ENCODE results near the gene MACROD2.

MACROD2 gene

DNA sequence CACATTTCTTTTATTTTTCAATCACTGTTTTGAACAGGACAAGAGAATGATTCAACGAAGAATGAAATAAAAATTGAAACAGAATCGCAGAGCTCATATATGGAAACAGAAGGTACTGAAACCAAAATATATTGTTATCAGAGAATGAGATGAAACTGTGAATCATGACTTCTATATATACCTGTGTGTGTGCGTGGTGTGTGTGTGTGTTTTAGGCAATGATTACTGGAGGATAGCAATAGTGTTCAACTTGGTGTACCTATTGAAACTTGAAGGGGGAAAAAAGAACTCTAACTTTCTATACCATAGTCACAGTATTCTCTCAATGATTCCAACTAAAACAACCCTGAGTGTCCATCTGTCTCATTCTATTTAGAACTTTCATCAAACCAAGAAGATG, 1991.4 kb downstream of the MACROD2 start:
- POLR2A ChIA-PET, result no interaction called here
- H3K4me3 ChIP-seq (ENCODE audit: low read depth, low read length), result no peak overlapping the region

DNA sequence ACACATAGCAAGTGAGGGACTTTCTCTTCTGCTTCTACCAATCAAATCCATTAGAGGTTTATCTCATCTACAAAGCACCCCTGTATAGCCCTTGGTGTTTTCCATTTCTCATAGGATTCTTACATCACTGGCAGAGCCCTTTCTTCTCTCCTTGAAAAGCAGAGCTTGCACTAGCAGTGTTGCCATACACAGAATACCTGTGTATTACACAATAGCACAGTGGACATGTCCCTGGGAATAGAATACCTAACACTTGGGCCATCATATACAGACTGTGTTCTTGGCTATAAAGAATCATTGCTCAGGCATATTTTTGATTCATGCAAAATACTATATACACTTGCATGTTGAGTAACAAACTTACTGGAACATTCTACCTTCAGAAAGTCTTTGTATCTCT, 1996.0 kb downstream of the MACROD2 start:
- ChIA-PET POLR2A (no interaction called here), CTCF (no interaction called here)
- TF ChIP-seq, protein P1, sequence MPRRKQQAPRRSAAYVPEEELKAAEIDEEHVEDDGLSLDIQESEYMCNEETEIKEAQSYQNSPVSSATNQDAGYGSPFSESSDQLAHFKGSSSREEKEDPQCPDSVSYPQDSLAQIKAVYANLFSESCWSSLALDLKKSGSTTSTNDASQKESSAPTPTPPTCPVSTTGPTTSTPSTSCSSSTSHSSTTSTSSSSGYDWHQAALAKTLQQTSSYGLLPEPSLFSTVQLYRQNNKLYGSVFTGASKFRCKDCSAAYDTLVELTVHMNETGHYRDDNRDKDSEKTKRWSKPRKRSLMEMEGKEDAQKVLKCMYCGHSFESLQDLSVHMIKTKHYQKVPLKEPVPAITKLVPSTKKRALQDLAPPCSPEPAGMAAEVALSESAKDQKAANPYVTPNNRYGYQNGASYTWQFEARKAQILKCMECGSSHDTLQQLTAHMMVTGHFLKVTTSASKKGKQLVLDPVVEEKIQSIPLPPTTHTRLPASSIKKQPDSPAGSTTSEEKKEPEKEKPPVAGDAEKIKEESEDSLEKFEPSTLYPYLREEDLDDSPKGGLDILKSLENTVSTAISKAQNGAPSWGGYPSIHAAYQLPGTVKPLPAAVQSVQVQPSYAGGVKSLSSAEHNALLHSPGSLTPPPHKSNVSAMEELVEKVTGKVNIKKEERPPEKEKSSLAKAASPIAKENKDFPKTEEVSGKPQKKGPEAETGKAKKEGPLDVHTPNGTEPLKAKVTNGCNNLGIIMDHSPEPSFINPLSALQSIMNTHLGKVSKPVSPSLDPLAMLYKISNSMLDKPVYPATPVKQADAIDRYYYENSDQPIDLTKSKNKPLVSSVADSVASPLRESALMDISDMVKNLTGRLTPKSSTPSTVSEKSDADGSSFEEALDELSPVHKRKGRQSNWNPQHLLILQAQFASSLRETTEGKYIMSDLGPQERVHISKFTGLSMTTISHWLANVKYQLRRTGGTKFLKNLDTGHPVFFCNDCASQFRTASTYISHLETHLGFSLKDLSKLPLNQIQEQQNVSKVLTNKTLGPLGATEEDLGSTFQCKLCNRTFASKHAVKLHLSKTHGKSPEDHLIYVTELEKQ (tag by site-specific recombination; IDR thresholded peaks at IDR 0.05; ENCODE audit: borderline replicate concordance), result no peak
- TF ChIP-seq, protein P2, sequence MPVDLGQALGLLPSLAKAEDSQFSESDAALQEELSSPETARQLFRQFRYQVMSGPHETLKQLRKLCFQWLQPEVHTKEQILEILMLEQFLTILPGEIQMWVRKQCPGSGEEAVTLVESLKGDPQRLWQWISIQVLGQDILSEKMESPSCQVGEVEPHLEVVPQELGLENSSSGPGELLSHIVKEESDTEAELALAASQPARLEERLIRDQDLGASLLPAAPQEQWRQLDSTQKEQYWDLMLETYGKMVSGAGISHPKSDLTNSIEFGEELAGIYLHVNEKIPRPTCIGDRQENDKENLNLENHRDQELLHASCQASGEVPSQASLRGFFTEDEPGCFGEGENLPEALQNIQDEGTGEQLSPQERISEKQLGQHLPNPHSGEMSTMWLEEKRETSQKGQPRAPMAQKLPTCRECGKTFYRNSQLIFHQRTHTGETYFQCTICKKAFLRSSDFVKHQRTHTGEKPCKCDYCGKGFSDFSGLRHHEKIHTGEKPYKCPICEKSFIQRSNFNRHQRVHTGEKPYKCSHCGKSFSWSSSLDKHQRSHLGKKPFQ (tag by site-specific recombination; IDR thresholded peaks at IDR 0.05), result no peak
- TF ChIP-seq, protein P3, sequence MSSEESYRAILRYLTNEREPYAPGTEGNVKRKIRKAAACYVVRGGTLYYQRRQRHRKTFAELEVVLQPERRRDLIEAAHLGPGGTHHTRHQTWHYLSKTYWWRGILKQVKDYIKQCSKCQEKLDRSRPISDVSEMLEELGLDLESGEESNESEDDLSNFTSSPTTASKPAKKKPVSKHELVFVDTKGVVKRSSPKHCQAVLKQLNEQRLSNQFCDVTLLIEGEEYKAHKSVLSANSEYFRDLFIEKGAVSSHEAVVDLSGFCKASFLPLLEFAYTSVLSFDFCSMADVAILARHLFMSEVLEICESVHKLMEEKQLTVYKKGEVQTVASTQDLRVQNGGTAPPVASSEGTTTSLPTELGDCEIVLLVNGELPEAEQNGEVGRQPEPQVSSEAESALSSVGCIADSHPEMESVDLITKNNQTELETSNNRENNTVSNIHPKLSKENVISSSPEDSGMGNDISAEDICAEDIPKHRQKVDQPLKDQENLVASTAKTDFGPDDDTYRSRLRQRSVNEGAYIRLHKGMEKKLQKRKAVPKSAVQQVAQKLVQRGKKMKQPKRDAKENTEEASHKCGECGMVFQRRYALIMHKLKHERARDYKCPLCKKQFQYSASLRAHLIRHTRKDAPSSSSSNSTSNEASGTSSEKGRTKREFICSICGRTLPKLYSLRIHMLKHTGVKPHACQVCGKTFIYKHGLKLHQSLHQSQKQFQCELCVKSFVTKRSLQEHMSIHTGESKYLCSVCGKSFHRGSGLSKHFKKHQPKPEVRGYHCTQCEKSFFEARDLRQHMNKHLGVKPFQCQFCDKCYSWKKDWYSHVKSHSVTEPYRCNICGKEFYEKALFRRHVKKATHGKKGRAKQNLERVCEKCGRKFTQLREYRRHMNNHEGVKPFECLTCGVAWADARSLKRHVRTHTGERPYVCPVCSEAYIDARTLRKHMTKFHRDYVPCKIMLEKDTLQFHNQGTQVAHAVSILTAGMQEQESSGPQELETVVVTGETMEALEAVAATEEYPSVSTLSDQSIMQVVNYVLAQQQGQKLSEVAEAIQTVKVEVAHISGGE (tag by site-specific recombination; conservative IDR thresholded peaks at IDR 0.05; ENCODE audit: low read depth), result no peak
- TF ChIP-seq, protein P4, sequence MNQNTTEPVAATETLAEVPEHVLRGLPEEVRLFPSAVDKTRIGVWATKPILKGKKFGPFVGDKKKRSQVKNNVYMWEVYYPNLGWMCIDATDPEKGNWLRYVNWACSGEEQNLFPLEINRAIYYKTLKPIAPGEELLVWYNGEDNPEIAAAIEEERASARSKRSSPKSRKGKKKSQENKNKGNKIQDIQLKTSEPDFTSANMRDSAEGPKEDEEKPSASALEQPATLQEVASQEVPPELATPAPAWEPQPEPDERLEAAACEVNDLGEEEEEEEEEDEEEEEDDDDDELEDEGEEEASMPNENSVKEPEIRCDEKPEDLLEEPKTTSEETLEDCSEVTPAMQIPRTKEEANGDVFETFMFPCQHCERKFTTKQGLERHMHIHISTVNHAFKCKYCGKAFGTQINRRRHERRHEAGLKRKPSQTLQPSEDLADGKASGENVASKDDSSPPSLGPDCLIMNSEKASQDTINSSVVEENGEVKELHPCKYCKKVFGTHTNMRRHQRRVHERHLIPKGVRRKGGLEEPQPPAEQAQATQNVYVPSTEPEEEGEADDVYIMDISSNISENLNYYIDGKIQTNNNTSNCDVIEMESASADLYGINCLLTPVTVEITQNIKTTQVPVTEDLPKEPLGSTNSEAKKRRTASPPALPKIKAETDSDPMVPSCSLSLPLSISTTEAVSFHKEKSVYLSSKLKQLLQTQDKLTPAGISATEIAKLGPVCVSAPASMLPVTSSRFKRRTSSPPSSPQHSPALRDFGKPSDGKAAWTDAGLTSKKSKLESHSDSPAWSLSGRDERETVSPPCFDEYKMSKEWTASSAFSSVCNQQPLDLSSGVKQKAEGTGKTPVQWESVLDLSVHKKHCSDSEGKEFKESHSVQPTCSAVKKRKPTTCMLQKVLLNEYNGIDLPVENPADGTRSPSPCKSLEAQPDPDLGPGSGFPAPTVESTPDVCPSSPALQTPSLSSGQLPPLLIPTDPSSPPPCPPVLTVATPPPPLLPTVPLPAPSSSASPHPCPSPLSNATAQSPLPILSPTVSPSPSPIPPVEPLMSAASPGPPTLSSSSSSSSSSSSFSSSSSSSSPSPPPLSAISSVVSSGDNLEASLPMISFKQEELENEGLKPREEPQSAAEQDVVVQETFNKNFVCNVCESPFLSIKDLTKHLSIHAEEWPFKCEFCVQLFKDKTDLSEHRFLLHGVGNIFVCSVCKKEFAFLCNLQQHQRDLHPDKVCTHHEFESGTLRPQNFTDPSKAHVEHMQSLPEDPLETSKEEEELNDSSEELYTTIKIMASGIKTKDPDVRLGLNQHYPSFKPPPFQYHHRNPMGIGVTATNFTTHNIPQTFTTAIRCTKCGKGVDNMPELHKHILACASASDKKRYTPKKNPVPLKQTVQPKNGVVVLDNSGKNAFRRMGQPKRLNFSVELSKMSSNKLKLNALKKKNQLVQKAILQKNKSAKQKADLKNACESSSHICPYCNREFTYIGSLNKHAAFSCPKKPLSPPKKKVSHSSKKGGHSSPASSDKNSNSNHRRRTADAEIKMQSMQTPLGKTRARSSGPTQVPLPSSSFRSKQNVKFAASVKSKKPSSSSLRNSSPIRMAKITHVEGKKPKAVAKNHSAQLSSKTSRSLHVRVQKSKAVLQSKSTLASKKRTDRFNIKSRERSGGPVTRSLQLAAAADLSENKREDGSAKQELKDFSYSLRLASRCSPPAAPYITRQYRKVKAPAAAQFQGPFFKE (tag by site-specific recombination; IDR thresholded peaks at IDR 0.05; ENCODE audit: borderline replicate concordance), result no peak

More for the DNA sequence above, 1991.4 kb downstream of the MACROD2 start:
- TF ChIP-seq ZNF510 (tag by site-specific recombination; IDR thresholded peaks at IDR 0.05; ENCODE audit: insufficient replicate concordance) (no peak), ZNF621 (tag by site-specific recombination; IDR thresholded peaks at IDR 0.05) (no peak), ZNF426 (tag by site-specific recombination; IDR thresholded peaks at IDR 0.05) (no peak), GLI2 (tag by site-specific recombination; IDR thresholded peaks at IDR 0.05; ENCODE audit: borderline replicate concordance, low read depth) (no peak), GLIS1 (tag by site-specific recombination; IDR thresholded peaks at IDR 0.05) (no peak), ZNF654 (tag by site-specific recombination; IDR thresholded peaks at IDR 0.05; ENCODE audit: low read depth) (no peak), ZNF664 (tag by site-specific recombination; IDR thresholded peaks at IDR 0.05) (no peak), ZNF248 (tag by site-specific recombination; IDR thresholded peaks at IDR 0.05) (no peak), ZFP37 (tag by site-specific recombination; IDR thresholded peaks at IDR 0.05) (no peak), OSR2 (tag by site-specific recombination; IDR thresholded peaks at IDR 0.05) (no peak), ZNF184 (tag by site-specific recombination; IDR thresholded peaks at IDR 0.05) (no peak)
- TF ChIP-seq, protein P5, sequence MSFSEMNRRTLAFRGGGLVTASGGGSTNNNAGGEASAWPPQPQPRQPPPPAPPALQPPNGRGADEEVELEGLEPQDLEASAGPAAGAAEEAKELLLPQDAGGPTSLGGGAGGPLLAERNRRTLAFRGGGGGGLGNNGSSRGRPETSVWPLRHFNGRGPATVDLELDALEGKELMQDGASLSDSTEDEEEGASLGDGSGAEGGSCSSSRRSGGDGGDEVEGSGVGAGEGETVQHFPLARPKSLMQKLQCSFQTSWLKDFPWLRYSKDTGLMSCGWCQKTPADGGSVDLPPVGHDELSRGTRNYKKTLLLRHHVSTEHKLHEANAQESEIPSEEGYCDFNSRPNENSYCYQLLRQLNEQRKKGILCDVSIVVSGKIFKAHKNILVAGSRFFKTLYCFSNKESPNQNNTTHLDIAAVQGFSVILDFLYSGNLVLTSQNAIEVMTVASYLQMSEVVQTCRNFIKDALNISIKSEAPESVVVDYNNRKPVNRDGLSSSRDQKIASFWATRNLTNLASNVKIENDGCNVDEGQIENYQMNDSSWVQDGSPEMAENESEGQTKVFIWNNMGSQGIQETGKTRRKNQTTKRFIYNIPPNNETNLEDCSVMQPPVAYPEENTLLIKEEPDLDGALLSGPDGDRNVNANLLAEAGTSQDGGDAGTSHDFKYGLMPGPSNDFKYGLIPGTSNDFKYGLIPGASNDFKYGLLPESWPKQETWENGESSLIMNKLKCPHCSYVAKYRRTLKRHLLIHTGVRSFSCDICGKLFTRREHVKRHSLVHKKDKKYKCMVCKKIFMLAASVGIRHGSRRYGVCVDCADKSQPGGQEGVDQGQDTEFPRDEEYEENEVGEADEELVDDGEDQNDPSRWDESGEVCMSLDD (tag by site-specific recombination; IDR thresholded peaks at IDR 0.05), result no peak
- TF ChIP-seq, protein P6, sequence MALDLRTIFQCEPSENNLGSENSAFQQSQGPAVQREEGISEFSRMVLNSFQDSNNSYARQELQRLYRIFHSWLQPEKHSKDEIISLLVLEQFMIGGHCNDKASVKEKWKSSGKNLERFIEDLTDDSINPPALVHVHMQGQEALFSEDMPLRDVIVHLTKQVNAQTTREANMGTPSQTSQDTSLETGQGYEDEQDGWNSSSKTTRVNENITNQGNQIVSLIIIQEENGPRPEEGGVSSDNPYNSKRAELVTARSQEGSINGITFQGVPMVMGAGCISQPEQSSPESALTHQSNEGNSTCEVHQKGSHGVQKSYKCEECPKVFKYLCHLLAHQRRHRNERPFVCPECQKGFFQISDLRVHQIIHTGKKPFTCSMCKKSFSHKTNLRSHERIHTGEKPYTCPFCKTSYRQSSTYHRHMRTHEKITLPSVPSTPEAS (tag by site-specific recombination; IDR thresholded peaks at IDR 0.05), result no peak
- TF ChIP-seq, protein P7, sequence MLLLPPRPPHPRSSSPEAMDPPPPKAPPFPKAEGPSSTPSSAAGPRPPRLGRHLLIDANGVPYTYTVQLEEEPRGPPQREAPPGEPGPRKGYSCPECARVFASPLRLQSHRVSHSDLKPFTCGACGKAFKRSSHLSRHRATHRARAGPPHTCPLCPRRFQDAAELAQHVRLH (tag by site-specific recombination; IDR thresholded peaks at IDR 0.05), result no peak
- TF ChIP-seq, protein P8, sequence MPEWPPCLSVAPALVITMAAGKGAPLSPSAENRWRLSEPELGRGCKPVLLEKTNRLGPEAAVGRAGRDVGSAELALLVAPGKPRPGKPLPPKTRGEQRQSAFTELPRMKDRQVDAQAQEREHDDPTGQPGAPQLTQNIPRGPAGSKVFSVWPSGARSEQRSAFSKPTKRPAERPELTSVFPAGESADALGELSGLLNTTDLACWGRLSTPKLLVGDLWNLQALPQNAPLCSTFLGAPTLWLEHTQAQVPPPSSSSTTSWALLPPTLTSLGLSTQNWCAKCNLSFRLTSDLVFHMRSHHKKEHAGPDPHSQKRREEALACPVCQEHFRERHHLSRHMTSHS (tag by site-specific recombination; IDR thresholded peaks at IDR 0.05), result no peak
- CTCF ChIA-PET, result no interaction called here
- H3K4me1 ChIP-seq (ENCODE audit: control insufficient read depth, insufficient read depth, low read length), result no peaks in the 10 kb centered on the region
- H3K36me3 ChIP-seq (ENCODE audit: control insufficient read depth in 2 of 2, insufficient read depth in 1 of 2, low read length in 2 of 2), result no peaks in the 10 kb centered on the region
- no peak overlapping the region for H3K27ac ChIP-seq (ENCODE audit: extremely low read depth, low read depth, low read length)
- H3K9me3 ChIP-seq (ENCODE audit: control insufficient read depth, insufficient read depth, low read depth, low read length), result no peaks in the 10 kb centered on the region

More for the DNA sequence above, 1996.0 kb downstream of the MACROD2 start:
- Histone ChIP-seq H3K36me3 (ENCODE audit: control insufficient read depth in 2 of 2, insufficient read depth in 1 of 2, low read length in 2 of 2) (no peaks in the 10 kb centered on the region), H3K4me3 (ENCODE audit: low read depth, low read length) (no peak overlapping the region), H3K27ac (ENCODE audit: extremely low read depth, low read depth, low read length) (no peak overlapping the region), H3K4me1 (ENCODE audit: control insufficient read depth, insufficient read depth, low read length) (no peaks in the 10 kb centered on the region), H3K9me3 (ENCODE audit: control insufficient read depth, insufficient read depth, low read depth, low read length) (no peaks in the 10 kb centered on the region)
